ENCODE results near the gene SNRNP48. TPM values are rescaled to one million over a fixed set of nuclear protein-coding genes. Genes with fewer than 3 reads are reported as not detected.

Gene SNRNP48
- total RNA-seq, 1 donor from 2014 or later, result 9.6 TPM

DNA sequence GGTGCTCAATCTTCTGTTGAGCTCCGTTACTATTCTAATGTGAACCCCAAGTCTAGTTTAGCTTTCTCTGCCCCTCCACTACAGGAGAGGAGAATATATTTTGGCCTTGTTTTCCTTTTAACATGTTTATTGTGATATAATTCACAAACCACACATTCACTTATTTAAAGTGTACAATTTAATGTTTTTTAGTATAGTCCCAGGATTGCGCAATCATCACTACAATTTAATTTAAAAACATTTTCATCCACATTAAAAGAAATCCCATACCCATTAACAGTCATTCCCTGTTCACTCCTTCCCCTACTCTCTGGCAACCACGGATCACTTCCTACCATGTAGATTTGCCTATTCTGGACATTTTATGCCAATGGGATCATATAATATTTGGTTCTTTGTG lies 71.4 kb downstream of the SNRNP48 start:
- H3K27me3 ChIP-seq, result no peaks in the 10 kb centered on the region
- H3K27ac ChIP-seq, result no peak overlapping the region
- no peaks in the 10 kb centered on the region for H3K36me3 ChIP-seq
- no peaks in the 10 kb centered on the region for H3K9me3 ChIP-seq
- no peak overlapping the region for H3K4me3 ChIP-seq
- TF ChIP-seq POLR2AphosphoS5 (IDR thresholded peaks at IDR 0.05; ENCODE audit: insufficient read depth in 1 of 2, low read depth in 1 of 2) (no peak), CTCF (IDR thresholded peaks at IDR 0.05) (no peak), POLR2A (IDR thresholded peaks at IDR 0.05) (no peak)
- no peak for DNase-seq (ENCODE audit: extremely low spot score in 2 of 2)
- no peaks in the 10 kb centered on the region for H3K4me1 ChIP-seq
- intact Hi-C loops (cut with DNase I), result no loop called here

Other genes with a start within 250 kb of the SNRNP48 start
- not detected for gene CAGE1, start 200.5 kb upstream of the SNRNP48 start, total RNA-seq
- 21.6 TPM for gene RIOK1, start 200.4 kb upstream of the SNRNP48 start, total RNA-seq
- gene DSP, start 48.5 kb upstream of the SNRNP48 start, total RNA-seq, result 802 TPM
- 3.2 TPM for gene BMP6, start 135.9 kb downstream of the SNRNP48 start, total RNA-seq

Data from vagina (tissue), 2 donors.